ENCODE results near the gene SRP14.

The SRP14 gene

DNA sequence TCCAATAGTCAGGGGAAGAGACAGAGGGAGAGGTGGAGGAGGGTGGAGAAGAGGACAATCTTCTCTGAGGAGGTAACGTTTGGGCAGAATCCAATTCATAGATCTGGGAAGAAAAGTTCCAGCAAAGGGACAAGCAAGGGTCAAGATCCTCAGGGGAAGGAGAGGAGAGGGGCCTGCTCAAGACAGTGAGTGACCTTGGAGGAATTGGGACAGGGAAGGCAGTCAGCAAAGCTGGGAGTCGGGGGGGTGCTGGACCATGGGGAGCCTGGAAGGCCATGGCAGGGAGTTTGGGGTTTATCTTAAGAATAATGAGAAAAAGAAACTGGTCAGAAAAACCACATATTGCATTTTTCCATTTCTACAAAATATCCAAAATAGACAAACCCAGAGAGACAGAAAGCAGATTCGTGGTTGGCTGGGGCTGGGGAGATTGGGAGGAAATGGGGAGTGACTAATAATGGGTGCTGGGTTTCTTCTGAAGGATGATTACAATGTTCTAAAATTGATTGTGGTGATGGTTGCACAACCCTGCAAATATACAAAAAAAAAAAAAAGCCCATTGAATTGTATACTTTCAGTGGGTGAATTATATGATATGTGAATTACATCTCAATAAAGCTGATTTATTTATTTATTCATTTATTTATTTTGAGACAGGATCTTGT, 19.6 kb upstream of the SRP14 start:
- TF ChIP-seq GATA3 (IDR thresholded peaks at IDR 0.05; ENCODE audit: low read depth, low read length) (no peak), GATA2 (IDR thresholded peaks at IDR 0.05; ENCODE audit: low read depth, low read length) (no peak)

DNA sequence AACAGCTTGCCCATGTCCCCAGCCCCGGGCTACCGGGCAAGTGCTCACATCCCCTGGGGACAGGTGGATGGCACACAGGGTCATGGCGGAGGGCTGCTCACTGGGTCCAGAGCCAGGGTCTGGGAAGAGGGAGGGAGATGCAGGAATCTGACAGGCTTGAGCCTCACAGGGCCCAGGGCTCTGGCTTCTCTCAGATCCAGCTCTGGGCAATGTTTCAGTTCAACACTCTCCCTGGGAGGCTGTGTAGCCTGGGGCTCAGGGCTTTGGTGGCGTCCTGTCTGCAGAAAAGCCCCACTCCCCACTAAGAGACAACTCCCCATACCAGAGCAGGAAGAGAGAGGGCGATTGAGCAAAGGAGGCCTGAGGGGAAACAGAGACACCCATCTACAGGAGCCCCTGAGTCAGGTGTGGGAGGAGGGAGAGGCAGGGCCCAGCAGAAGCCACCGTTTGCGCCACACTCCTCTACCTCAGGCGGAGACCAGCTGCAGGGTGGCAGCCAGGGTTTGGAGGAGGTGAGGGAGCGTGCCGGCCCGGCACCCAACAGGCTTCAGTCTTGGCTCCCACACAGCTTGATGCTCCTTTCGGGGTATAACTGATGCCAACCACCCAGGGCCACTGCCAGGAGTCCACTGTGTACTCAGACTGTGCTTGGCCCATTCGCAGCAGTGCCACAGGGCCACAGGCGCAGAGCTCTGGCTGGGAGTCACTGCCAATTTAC, 16.8 kb upstream of the SRP14 start:
- TF ChIP-seq GATA3 (IDR thresholded peaks at IDR 0.05; ENCODE audit: low read depth, low read length) = no peak
- TF ChIP-seq GATA2 (IDR thresholded peaks at IDR 0.05; ENCODE audit: low read depth, low read length) = no peak

DNA sequence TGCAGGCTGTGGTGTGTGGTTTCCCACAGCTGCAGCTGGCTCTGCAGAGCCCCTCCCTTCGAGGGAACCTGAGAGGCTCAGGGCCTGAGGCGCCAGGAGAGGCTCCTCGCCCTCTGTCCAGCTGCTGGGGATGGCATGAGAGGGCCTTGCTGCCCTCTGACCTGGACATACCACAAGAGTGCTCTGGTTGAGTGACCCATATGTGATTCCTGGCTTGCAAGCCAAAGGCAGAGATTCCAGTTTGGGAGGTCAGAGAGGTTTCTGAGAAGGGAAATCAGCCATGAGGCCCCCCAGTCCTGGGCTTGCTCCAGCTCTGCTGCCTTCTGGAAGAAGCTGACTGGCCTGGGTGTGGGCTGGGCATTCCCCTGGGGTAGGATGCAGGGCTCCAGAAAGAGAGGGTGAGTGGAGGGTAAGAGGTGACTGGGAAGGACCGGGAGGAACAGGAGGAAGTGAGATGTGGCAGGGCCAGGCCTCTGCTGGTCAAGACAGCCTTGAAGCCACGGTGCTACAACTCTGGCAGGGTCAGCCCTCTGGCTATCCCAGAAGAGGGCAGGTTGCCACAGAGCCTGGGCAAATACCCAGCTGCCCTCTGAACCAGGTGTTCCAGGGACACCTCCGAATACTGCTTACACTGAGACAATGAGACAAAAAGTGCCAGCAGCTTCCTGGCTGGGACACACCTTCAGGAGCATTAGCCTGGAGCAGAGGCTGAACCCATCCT, 16.0 kb upstream of the SRP14 start:
- TF ChIP-seq GATA3 (IDR thresholded peaks at IDR 0.05; ENCODE audit: low read depth, low read length) = no peak

DNA sequence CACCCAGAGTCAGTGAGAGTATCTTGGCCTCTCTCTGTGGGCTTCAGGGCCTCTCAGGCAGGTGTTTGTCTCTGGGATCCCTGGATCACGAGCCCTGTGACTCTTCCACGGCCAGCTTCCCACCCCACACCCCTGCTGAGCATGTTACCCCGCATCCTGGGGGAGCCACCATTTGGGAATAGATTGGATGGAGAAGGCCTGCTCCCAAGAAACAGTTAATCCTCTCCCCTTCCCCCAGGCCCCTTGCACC, 15.5 kb upstream of the SRP14 start:
- no peak for TF ChIP-seq GATA2 (IDR thresholded peaks at IDR 0.05; ENCODE audit: low read depth, low read length)
- TF ChIP-seq GATA3 (IDR thresholded peaks at IDR 0.05; ENCODE audit: low read depth, low read length) = no peak

DNA sequence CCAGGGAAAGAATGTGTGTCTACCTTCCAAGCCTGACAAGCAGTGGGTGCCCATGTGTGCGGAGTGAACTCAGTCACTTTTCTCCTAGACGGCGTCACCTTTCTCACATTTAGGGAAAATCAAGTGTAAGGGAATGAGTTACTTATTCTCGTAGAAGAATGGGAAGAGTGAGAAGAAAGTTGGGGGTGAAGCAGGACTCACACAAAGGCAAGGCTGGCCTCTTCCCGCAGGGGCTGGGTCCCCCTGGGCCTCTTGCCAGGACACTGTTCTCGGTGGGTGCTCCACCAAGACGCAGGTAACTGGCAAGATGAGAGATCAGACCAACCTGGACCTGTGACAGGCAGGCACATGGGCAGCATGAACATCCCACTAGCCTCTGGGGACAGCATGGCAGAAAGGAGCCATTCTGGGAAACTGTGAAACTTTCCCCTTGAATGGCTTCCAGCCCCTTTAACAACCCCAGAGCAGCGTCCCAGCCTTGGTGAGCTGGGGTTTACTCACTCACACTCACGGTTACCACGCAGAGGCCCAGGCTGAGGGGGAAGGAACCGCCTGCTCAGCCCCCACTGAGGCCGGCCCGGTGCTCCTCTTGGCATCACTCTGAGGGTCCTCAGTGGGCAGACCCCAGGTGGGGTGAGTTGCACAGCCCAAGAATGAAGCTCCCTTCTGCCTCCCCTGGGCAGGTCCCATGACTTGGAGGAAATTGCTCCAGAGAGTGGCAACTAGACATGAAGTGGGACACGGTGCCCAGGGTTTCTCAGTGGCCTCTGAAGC, 15.0 kb upstream of the SRP14 start:
- no peak for TF ChIP-seq GATA3 (IDR thresholded peaks at IDR 0.05; ENCODE audit: low read depth, low read length)
- TF ChIP-seq GATA2 (IDR thresholded peaks at IDR 0.05; ENCODE audit: low read depth, low read length) = no peak

- no peak for TF ChIP-seq GATA3 (IDR thresholded peaks at IDR 0.05; ENCODE audit: low read depth, low read length)
- no peak for TF ChIP-seq GATA2 (IDR thresholded peaks at IDR 0.05; ENCODE audit: low read depth, low read length)
These were observed 14.3 kb upstream of the SRP14 start for GRCh38 chr15:40053079-40053830.

GRCh38 chr15:40052604-40053003, 13.6 kb upstream of the SRP14 start:
- TF ChIP-seq GATA3 (IDR thresholded peaks at IDR 0.05; ENCODE audit: low read depth, low read length) (no peak), GATA2 (IDR thresholded peaks at IDR 0.05; ENCODE audit: low read depth, low read length) (no peak)

DNA sequence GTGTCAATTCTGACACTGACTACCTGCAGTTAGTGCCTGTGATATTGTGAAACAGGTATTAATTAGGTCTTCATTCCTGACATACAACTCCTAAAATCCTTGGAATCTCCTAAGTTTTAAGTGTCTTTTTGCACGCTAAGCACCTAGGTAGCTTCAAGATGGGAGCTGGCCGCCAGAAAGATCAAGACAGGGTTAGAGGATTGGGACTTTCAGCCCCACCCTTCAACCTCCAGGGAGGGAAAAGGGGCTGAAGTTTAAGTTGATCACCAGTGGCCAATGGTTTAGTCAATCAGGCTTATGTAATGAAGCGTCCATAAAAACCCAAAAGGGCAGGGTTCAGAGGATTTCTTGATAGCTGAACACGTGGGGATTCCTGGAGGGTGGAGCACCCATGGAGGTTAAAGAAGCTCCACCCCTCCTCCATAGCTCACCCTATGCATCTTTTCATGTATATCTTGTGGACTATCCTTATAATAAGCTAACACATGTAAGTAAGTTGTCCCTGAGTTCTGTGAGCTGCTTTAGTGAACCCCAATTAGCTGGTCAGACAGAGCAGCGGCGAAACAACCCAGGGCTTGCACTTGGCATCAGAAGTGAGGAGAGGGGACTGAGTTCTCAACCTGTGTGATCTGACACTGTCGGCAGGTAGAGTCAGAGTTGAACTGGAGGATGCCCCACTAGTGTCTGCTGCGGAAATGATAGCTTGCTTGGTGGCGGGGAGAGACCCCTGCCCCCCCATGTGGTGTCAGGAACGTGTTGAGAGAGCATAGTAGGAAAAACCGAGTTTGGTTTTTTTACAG, 12.8 kb upstream of the SRP14 start:
- TF ChIP-seq GATA3 (IDR thresholded peaks at IDR 0.05; ENCODE audit: low read depth, low read length) (no peak), GATA2 (IDR thresholded peaks at IDR 0.05; ENCODE audit: low read depth, low read length) (no peak)

DNA sequence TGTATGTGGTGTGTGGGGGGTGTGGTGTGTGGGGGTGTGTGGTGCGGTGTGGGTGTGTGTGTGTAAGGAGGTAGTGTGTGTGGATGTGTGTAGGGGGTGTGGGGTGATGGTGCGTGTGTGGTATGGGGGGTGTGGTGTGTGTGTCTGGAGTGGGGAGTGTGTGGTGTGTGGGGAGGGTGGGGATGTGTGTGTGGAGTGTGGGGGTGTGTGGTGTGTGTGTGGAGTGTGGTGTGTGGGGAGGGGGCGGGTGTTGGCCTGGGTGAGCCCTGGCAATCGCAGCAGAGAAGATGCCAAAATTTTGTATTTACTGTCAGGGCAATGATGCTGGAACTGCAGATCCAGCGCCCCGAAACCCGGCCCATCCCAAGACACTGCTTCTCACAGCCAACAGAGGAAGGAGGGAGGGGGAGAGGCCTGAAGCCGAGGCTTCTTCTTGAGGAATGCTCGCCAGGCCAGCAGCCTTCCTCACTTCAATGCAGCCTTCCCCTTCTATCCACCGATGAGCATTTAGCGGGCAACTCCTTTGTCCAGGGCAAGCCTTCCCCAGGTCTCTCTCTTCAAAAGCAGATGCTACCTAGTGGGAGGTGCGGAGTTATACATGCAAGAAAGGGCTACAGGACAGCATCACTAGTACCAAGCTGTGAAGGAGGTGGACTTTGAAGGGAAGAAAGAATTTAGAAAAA, 11.9 kb upstream of the SRP14 start:
- TF ChIP-seq GATA2 (IDR thresholded peaks at IDR 0.05; ENCODE audit: low read depth, low read length) = no peak
- no peak for TF ChIP-seq GATA3 (IDR thresholded peaks at IDR 0.05; ENCODE audit: low read depth, low read length)

- TF ChIP-seq GATA3 (IDR thresholded peaks at IDR 0.05; ENCODE audit: low read depth, low read length) (no peak), GATA2 (IDR thresholded peaks at IDR 0.05; ENCODE audit: low read depth, low read length) (no peak)
These were observed 10.0 kb upstream of the SRP14 start for GRCh38 chr15:40048926-40049475.

DNA sequence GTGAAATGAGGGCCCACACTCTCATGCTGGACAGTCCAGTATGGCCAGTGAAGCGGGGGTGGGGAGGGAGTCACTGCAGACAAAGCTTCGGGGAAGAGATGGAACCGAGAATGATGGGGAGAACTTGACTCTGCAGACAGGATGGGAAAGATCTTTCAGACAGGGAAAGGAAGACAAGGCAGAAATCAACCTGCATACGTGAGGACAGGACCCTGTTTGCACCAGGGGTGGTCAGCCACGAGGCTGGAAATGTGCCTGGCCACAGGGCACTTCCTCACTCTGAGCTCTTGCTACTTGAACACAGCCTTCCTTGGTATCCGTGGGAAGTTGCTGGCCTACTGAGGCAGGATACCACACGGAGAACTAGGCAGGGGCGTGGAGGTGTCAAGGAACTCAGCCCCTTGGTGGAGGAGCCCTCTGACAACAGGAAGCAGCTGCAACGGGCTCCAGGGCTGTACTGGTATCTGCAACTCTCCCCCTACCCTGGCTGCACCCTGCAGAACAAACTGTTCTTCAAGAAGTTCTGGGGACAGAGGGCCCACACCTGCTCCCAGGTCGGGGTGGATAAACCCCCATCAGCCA, 9.3 kb upstream of the SRP14 start:
- TF ChIP-seq GATA3 (IDR thresholded peaks at IDR 0.05; ENCODE audit: low read depth, low read length) (no peak), GATA2 (IDR thresholded peaks at IDR 0.05; ENCODE audit: low read depth, low read length) (no peak)

All from SH-SY5Y (cell line).